Endothelial cell (in vitro differentiated cells): ENCODE measurements around the gene DNAJC5G. TPM values are rescaled to one million over a fixed set of nuclear protein-coding genes. Genes with fewer than 3 reads are reported as not detected.
"Not testable (repeated sequence)": the region's sequence is repeated elsewhere in the genome, so short reads cannot be mapped to it uniquely, and the experiment has no call there.

Experiments
- DNase-seq: peaks from one replicate; pipeline ENCODE4 v3.0.0; 2021; ENCODE audit warnings: low spot score
- H3K27ac Mint-ChIP-seq: one replicate; pipeline ENCODE4 v1.8.0; 2021; ENCODE audit warnings: mixed read lengths, inconsistent platforms; ENCODE audit not compliant: unreplicated experiment
- H3K27me3 Mint-ChIP-seq: one replicate; pipeline ENCODE4 v1.8.0; 2021; ENCODE audit warnings: mild to moderate bottlenecking, moderate library complexity, mixed read lengths, inconsistent platforms; ENCODE audit not compliant: unreplicated experiment
- H3K36me3 Mint-ChIP-seq: one replicate; pipeline ENCODE4 v1.8.0; 2021; ENCODE audit warnings: mild to moderate bottlenecking, low read depth, mixed read lengths, inconsistent platforms; ENCODE audit not compliant: unreplicated experiment
- H3K4me1 Mint-ChIP-seq: one replicate; pipeline ENCODE4 v1.8.0; 2021; ENCODE audit warnings: mild to moderate bottlenecking, mixed read lengths, inconsistent platforms; ENCODE audit not compliant: unreplicated experiment
- H3K4me3 Mint-ChIP-seq: one replicate; pipeline ENCODE4 v1.8.0; 2021; ENCODE audit warnings: mild to moderate bottlenecking, mixed read lengths, inconsistent platforms; ENCODE audit not compliant: unreplicated experiment
- H3K9me3 Mint-ChIP-seq: one replicate; pipeline ENCODE4 v1.8.0; 2021; ENCODE audit warnings: mixed read lengths, inconsistent platforms; ENCODE audit not compliant: unreplicated experiment
- total RNA-seq: library from RNA; stranded (reverse); fragmentation: NEBNext Ultra II Directional; extraction: Animal tissue kit (Norgen Biotek cat#: 25700); gene quantifications from one replicate; pipeline ENCODE4 v1.2.1, GENCODE V29; 2021; ENCODE audit not compliant: unreplicated experiment
- TF ChIP-seq, protein P1 (sequence below): fragments of 200-600 bp; sonication (generic); IDR thresholded peaks from one replicate; pipeline ENCODE4 v1.5.0; 2021; ENCODE audit warnings: antibody characterized with exemption; ENCODE audit not compliant: unreplicated experiment

Gene DNAJC5G
- total RNA-seq, 1 donor from 2014 or later: not detected

DNA sequence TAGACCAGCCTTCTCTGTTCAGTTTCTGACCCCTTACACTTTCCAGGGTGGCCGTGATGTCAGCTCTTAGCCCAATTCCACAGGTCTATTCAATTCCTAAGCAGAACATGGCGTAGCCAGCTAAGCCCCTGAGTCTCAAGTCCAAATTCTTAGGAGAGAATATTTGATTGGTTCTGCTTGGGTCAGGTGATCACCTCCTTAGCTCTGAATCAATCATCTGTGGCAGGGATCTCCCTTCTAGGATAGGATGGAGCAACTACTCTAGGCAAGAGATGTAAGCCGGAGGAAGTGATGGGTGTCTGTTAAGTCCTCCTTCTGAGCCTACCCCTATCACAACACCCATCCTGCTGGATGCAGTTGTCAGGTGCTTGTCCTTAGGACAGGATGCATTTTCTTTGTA is 22.0 kb downstream of the DNAJC5G start:
- H3K9me3 Mint-ChIP-seq: no peaks in the 10 kb centered on the region
- no peaks in the 10 kb centered on the region for H3K36me3 Mint-ChIP-seq
- peaks cover 6% of the 10 kb centered on the region for H3K27me3 Mint-ChIP-seq
- TF ChIP-seq, protein P1, sequence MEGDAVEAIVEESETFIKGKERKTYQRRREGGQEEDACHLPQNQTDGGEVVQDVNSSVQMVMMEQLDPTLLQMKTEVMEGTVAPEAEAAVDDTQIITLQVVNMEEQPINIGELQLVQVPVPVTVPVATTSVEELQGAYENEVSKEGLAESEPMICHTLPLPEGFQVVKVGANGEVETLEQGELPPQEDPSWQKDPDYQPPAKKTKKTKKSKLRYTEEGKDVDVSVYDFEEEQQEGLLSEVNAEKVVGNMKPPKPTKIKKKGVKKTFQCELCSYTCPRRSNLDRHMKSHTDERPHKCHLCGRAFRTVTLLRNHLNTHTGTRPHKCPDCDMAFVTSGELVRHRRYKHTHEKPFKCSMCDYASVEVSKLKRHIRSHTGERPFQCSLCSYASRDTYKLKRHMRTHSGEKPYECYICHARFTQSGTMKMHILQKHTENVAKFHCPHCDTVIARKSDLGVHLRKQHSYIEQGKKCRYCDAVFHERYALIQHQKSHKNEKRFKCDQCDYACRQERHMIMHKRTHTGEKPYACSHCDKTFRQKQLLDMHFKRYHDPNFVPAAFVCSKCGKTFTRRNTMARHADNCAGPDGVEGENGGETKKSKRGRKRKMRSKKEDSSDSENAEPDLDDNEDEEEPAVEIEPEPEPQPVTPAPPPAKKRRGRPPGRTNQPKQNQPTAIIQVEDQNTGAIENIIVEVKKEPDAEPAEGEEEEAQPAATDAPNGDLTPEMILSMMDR: no peak
- no peak overlapping the region for H3K4me3 Mint-ChIP-seq
- no peak for DNase-seq
- no peak overlapping the region for H3K27ac Mint-ChIP-seq
- peaks cover 2% of the 10 kb centered on the region for H3K4me1 Mint-ChIP-seq

DNA sequence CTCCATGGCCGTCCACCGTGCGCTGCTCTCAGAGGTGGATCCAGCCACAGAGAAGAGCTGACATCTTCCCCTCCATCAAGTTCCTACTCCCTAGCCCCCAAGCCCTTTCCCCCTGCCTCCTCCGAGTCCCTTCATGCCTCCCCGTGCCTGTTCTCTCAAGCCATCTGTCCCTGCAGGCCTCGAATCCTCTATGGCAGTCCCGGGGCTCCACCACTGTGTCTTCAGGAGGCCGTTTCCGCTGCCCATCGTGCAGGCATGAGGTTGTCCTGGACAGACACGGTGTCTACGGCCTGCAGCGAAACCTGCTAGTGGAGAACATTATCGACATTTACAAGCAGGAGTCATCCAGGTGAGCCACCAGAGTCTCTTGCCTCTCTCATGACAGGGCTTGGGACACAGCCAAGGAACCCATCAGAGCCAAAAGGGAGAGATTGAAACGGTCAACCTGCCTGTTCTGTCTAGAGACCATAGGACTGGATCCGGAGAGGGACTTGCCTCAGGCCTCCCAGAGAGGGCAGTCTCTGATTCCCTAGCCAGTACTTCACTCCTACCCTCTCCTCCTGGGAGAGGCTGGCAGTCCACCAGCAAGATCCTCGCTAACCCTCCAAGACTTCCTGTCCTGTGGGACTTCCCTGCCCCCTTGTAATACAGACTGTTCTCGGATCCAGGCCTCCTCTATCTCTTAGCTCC is 23.3 kb downstream of the DNAJC5G start:
- Mint-ChIP-seq H3K36me3 (no peaks in the 10 kb centered on the region), H3K4me1 (no peaks in the 10 kb centered on the region), H3K27ac (no peak overlapping the region), H3K4me3 (no peak overlapping the region), H3K27me3 (peaks cover 8% of the 10 kb centered on the region), H3K9me3 (no peaks in the 10 kb centered on the region)
- no peak for DNase-seq
- TF ChIP-seq, protein P1: no peak

DNA sequence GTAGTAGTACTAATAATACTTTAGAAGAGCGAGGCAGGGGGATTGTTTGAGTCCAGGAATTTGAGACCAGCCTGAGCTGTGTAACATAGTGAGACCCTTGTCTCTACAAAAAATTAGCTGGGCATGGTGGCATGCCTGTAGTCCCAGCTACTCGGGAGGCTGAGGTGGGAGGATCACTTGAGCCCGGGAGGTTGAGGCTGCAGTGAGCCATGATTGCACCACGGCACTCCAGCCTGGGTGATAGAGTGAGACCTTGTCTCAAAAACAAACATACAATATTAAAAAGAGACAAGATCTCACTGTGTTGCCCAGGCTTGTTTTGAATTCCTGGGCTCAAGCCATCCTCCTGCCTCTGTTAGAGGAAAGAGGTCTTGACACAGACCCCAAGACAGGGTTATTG is 25.4 kb downstream of the DNAJC5G start:
- not testable (repeated sequence) for H3K4me3 Mint-ChIP-seq, H3K9me3 Mint-ChIP-seq

DNA sequence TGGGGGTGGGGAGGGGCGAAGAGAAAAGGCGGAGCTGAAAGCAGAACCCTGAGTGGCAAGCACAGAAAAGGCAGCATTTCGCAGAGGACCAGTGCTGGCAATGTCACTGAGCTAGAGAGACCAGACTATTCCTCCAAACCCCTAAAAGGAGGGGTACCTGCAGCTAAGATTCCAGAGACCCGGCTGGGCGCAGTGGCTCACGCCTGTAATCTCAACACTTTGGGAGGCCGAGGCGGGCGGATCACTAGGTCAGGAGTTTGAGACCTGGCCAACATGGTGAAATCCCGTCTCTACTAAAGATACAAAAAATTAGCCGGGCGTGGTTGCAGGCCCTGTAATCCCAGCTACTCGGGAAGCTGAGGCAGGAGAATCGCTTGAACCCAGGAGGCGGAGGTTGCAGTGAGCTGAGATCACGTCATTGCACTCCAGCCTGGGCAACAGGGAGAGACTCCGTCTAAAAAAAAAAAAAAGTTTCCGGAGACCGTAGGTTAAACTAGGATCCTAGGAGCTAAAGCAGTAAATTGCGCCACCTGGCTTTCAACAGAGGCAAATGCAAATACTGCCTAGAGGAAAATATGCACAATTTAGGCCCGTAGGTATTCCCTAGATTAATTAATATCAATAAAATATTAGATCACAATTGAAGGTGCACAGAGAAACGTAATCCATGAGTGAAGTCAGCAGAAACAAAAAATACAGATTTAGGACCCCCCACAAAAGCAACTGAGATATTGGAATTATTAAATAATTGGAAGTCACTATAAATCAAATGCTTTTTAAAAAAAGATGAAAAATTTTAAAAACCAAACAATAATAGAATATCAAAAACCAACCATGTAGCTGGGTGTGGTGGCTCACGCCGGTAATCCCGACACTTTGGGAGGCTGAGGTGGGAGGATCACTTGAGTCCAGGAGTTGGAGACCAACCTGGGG is 28.1 kb downstream of the DNAJC5G start:
- TF ChIP-seq, protein P1: peak; percentile 89
- no peaks in the 10 kb centered on the region for H3K9me3 Mint-ChIP-seq
- H3K27ac Mint-ChIP-seq: no peak overlapping the region
- no peak overlapping the region for H3K4me3 Mint-ChIP-seq
- H3K4me1 Mint-ChIP-seq: no peaks in the 10 kb centered on the region
- peaks cover 15% of the 10 kb centered on the region for H3K27me3 Mint-ChIP-seq
- H3K36me3 Mint-ChIP-seq: no peaks in the 10 kb centered on the region
- peak; percentile 45 for DNase-seq

More for the DNA sequence above, 25.4 kb downstream of the DNAJC5G start:
- H3K36me3 Mint-ChIP-seq, H3K4me1 Mint-ChIP-seq, H3K27ac Mint-ChIP-seq, DNase-seq: not testable (repeated sequence)
- H3K27me3 Mint-ChIP-seq: peaks cover 15% of the 10 kb centered on the region

DNA sequence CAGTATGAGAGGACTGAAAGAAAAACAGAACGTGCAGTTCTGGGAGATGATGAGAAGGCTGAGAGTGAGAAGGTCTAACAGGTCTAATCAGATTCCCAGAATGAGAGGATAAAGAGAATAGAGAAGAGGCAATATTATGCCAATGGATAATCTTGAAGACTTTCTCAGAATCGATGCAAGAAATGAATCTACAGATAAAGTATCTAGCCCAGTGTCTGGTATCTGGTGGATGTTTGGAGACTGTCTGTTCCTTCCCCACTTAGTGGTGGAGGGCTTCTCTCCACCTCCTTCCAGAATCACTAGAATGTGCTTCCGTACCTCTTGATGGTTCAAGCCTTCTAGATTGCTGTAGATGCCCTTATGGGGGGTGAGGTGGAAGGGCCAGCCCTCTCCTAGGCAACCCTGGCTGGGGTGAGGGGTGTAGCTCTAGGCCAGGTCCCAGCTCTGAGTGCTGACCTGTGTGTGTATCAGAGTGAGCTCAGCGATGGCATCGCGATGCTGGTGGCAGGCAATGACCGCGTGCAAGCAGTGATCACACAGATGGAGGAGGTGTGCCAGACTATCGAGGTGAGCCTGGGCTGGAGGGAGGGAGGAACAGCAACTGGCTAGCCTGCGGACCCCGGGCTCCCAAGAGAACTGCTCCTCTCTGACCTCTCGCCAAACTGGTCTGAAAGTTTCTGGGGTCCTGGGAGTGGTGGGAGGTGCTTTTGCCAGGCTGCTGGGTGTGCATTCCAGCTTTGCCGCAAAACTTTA is 29.4 kb downstream of the DNAJC5G start:
- H3K9me3 Mint-ChIP-seq: no peaks in the 10 kb centered on the region
- TF ChIP-seq, protein P1: no peak
- no peak overlapping the region for H3K4me3 Mint-ChIP-seq
- H3K4me1 Mint-ChIP-seq: peaks cover 3% of the 10 kb centered on the region
- DNase-seq: no peak
- peaks cover 20% of the 10 kb centered on the region for H3K27me3 Mint-ChIP-seq
- H3K36me3 Mint-ChIP-seq: peaks cover 3% of the 10 kb centered on the region
- no peak overlapping the region for H3K27ac Mint-ChIP-seq
